WERI-Rb-1 (cell line): Measurements from ENCODE around the gene TMEM129.

ENCODE experiments used
- DNase-seq: peaks from one replicate; pipeline ENCODE4 v3.0.0-alpha.2; 2020
- H3K27ac ChIP-seq: fragments of 250-450 bp; sonication (Bioruptor Pico); 2 replicates; pipeline ENCODE4 v1.5.1; 2020; ENCODE audit warnings: mild to moderate bottlenecking, moderate library complexity
- H3K27me3 ChIP-seq: fragments of 250-450 bp; sonication (Bioruptor Pico); 2 replicates; pipeline ENCODE4 v1.5.1; 2021; ENCODE audit warnings: mild to moderate bottlenecking, low read depth, moderate library complexity; ENCODE audit not compliant: insufficient read depth, severe bottlenecking
- H3K36me3 ChIP-seq: fragments of 250-450 bp; sonication (Bioruptor Pico); 2 replicates; pipeline ENCODE4 v1.5.1; 2020; ENCODE audit warnings: mild to moderate bottlenecking, moderate library complexity
- H3K4me3 ChIP-seq: 2 replicates; pipeline ENCODE4 v1.5.1; 2011; ENCODE audit warnings: low read depth, mild to moderate bottlenecking, control low read depth, low read length
- H3K9me3 ChIP-seq: fragments of 250-450 bp; sonication (Bioruptor Pico); 2 replicates; pipeline ENCODE4 v1.5.1; 2021; ENCODE audit warnings: mild to moderate bottlenecking, moderate library complexity; ENCODE audit not compliant: severe bottlenecking
- TF ChIP-seq, protein P1 (sequence below): IDR thresholded peaks from 2 replicates; pipeline ENCODE4 v1.5.1; 2011; ENCODE audit warnings: low read depth, mild to moderate bottlenecking, control low read depth, inconsistent platforms, low read length

TMEM129 gene

DNA sequence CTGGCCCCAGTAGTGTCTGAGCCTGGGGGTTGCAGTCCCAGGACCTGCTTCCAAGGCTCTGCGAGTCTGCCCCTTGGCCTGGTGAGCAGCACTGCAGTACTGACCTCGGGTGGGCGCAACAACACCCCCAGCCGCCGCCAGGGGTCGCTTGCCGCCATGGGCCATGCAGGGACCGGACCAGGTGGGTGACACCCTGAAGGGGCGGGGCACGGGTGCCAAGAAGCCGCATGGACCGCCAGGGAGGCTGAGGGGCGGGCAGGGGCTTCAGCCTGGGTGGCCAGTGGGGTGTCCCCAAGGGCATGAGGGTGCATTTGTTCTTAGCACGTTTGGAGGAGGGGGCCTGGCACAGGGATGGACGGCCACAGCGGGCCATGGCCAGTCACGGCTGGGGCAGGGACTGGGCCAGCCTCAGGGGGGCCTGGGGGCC is 25.2 kb upstream of the TMEM129 start:
- Histone ChIP-seq H3K27me3 (no peaks in the 10 kb centered on the region), H3K27ac (peak overlapping the region; percentile 1; the same call in 1 of the 2 replicates), H3K9me3 (peaks cover 3% of the 10 kb centered on the region), H3K4me3 (no peak overlapping the region), H3K36me3 (peaks cover 35% of the 10 kb centered on the region)
- TF ChIP-seq, protein P1, sequence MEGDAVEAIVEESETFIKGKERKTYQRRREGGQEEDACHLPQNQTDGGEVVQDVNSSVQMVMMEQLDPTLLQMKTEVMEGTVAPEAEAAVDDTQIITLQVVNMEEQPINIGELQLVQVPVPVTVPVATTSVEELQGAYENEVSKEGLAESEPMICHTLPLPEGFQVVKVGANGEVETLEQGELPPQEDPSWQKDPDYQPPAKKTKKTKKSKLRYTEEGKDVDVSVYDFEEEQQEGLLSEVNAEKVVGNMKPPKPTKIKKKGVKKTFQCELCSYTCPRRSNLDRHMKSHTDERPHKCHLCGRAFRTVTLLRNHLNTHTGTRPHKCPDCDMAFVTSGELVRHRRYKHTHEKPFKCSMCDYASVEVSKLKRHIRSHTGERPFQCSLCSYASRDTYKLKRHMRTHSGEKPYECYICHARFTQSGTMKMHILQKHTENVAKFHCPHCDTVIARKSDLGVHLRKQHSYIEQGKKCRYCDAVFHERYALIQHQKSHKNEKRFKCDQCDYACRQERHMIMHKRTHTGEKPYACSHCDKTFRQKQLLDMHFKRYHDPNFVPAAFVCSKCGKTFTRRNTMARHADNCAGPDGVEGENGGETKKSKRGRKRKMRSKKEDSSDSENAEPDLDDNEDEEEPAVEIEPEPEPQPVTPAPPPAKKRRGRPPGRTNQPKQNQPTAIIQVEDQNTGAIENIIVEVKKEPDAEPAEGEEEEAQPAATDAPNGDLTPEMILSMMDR, result peak; percentile 98
- DNase-seq, result peak; percentile 96

GRCh38 chr4:1745697-1746096 is 24.6 kb upstream of the TMEM129 start:
- Histone ChIP-seq H3K27me3 (no peaks in the 10 kb centered on the region), H3K36me3 (peaks cover 41% of the 10 kb centered on the region), H3K9me3 (peaks cover 3% of the 10 kb centered on the region), H3K4me3 (no peak overlapping the region), H3K27ac (0 out of 2 replicates have a peak overlapping the region, but pooled peaks have one; percentile 4)
- no peak for DNase-seq
- TF ChIP-seq, protein P1, result peak; percentile 29; the same call in 1 of the 2 replicates

DNA sequence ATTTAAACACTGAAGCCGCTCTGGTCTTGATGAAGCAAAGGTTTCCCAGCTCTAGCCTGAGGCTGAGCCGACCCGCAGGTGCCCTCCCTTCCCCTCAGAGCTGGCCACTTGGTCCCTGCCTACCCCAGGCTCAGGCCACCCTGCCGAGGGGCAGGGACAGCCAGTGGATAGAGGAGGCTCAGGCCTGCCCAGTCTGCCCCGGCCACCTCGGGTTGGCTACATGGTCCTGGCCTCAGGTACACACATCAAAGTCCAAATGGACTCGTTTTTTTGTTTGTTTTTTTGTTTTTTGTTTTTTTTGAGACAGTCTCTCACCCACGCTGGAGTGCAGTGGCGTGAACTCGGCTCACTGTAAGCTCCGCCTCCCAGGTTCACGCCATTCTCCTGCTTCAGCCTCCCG is 24.0 kb upstream of the TMEM129 start:
- TF ChIP-seq, protein P1, result no peak
- DNase-seq, result no peak
- Histone ChIP-seq H3K4me3 (no peak overlapping the region), H3K27me3 (no peaks in the 10 kb centered on the region), H3K27ac (peak overlapping the region; percentile 11; the same call in 1 of the 2 replicates), H3K36me3 (peaks cover 47% of the 10 kb centered on the region), H3K9me3 (peaks cover 3% of the 10 kb centered on the region)

DNA sequence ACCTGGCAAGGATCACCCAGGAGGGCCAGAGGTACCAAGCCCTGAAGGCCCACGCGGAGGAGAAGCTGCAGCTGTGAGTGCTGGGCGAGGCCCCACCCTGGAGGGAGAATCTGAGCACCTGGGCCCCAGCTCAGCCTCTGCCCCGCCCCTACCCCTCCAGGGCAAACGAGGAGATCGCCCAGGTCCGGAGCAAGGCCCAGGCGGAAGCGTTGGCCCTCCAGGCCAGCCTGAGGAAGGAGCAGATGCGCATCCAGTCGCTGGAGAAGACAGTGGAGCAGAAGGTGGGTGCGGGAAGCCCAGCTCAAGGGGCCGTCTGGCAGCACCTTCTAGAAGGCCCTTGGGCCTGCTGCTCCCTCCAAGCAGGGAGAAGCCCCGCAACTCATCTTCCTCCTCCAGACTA is 23.4 kb upstream of the TMEM129 start:
- Histone ChIP-seq H3K36me3 (peaks cover 51% of the 10 kb centered on the region), H3K9me3 (peaks cover 3% of the 10 kb centered on the region), H3K27ac (peak overlapping the region; percentile 11), H3K4me3 (no peak overlapping the region), H3K27me3 (no peaks in the 10 kb centered on the region)
- TF ChIP-seq, protein P1, result no peak
- no peak for DNase-seq

GRCh38 chr4:1743975-1744374 is 22.9 kb upstream of the TMEM129 start:
- Histone ChIP-seq H3K27me3 (no peaks in the 10 kb centered on the region), H3K27ac (peak overlapping the region; percentile 11; the same call in 1 of the 2 replicates), H3K4me3 (no peak overlapping the region), H3K9me3 (peaks cover 3% of the 10 kb centered on the region), H3K36me3 (peaks cover 56% of the 10 kb centered on the region)
- no peak for DNase-seq
- TF ChIP-seq, protein P1, result no peak

DNA sequence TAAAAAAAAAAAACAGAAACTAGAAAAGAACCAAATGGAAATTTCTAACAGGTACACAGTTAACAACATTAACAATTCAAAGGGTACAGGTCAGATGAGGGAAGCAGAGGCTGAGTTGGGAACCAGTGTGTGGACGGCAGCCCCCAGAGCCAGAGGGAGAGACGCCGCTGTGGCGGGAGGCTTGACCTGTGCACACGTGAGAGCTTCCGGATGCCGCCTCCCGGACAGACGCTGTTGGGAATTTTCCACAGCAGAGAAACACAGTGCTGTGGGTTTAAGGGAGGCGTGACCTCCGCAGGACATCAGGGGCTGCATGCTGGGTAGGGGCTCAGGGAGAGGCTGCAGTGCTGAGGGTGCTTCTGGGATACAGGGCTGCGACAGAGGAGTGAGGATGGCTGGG is 22.4 kb upstream of the TMEM129 start:
- Histone ChIP-seq H3K27me3 (no peaks in the 10 kb centered on the region), H3K36me3 (peaks cover 60% of the 10 kb centered on the region), H3K4me3 (no peak overlapping the region), H3K27ac (no peak overlapping the region; the same call in 1 of the 2 replicates), H3K9me3 (peaks cover 5% of the 10 kb centered on the region)
- TF ChIP-seq, protein P1, result no peak
- no peak for DNase-seq
